ENCODE measurements around the gene GEMIN4.

GRCh38 chr17:752620-753219, 656 bp upstream of the GEMIN4 start:
- TF ChIP-seq CTCF (IDR thresholded peaks at IDR 0.05) (no peak), POLR2A (IDR thresholded peaks at IDR 0.05) (no peak)

Measured in Peyer's patch (tissue), 4 donors.